CD14-positive monocyte (primary cell): ENCODE results near the gene NIF3L1. TPM values are rescaled to one million over a fixed set of nuclear protein-coding genes. Genes with fewer than 3 reads are reported as not detected.

Source experiments
- DNase-seq, 3 donors: peaks; one replicate each; pipeline ENCODE4 v3.0.0-alpha.2; 2011 to 2022
- H2AFZ ChIP-seq: 2 replicates; pipeline ENCODE4 v1.6.0; 2012; ENCODE audit warnings: mild to moderate bottlenecking, low read depth, low read length, inconsistent platforms; ENCODE audit not compliant: insufficient read depth, poor library complexity, severe bottlenecking
- H3K27ac ChIP-seq, 2 donors: 1 replicate in 1 of 2; 2 replicates in 1 of 2; pipeline ENCODE4 v1.5.1; 2012 to 2013; ENCODE audit warnings: low read length in 2 of 2, control low read depth in 1 of 2, inconsistent platforms in 1 of 2, low read depth in 1 of 2, mild to moderate bottlenecking in 1 of 2
- H3K27me3 ChIP-seq, 2 donors: one replicate each; pipeline versions ENCODE4 v1.6.0 to v1.6.1; 2011 to 2013; ENCODE audit warnings: low read length in 2 of 2; ENCODE audit not compliant: control insufficient read depth in 2 of 2, insufficient read depth in 2 of 2
- H3K36me3 ChIP-seq, 2 donors: replicated peaks in 1 of 2; 1 replicate in 1 of 2; 2 replicates in 1 of 2; pipeline versions ENCODE4 v1.5.1 to v1.6.1; 2012 to 2013; ENCODE audit warnings: low read length in 2 of 2, control low read depth in 1 of 2, inconsistent platforms in 1 of 2, mild to moderate bottlenecking in 1 of 2; ENCODE audit not compliant: insufficient read depth in 2 of 2, control insufficient read depth in 1 of 2
- H3K4me1 ChIP-seq, 2 donors: 1 replicate in 1 of 2; 2 replicates in 1 of 2; pipeline versions ENCODE4 v1.5.1 to v1.6.1; 2012 to 2013; ENCODE audit warnings: low read length in 2 of 2, control low read depth in 1 of 2, inconsistent platforms in 1 of 2, mild to moderate bottlenecking in 1 of 2, moderate library complexity in 1 of 2; ENCODE audit not compliant: insufficient read depth in 2 of 2, control insufficient read depth in 1 of 2
- H3K4me2 ChIP-seq: replicated peaks from 2 replicates; pipeline ENCODE3; 2012; ENCODE audit warnings: low read length, moderate library complexity, mild to moderate bottlenecking; ENCODE audit not compliant: poor library complexity, severe bottlenecking; ENCODE audit errors: extremely low read depth
- H3K4me3 ChIP-seq, 3 experiments: fragments of 200-600 bp in 1 of 3; sonication (generic) in 1 of 3; replicated peaks in 1 of 3; 1 replicate in 2 of 3; 2 replicates in 1 of 3; pipeline ENCODE4 v1.5.1; 2011 to 2013; ENCODE audit warnings: low read length in 3 of 3, mild to moderate bottlenecking in 3 of 3, control low read depth in 2 of 3, low read depth in 2 of 3, inconsistent platforms in 1 of 3, moderate library complexity in 1 of 3
- H3K79me2 ChIP-seq: 2 replicates; pipeline ENCODE4 v1.6.0; 2012; ENCODE audit warnings: mild to moderate bottlenecking, control low read depth, inconsistent platforms, low read length, moderate library complexity; ENCODE audit not compliant: insufficient read depth
- H3K9ac ChIP-seq: 2 replicates; pipeline ENCODE4 v1.6.0; 2017; ENCODE audit warnings: low read length, mild to moderate bottlenecking; ENCODE audit not compliant: insufficient read depth, poor library complexity, severe bottlenecking
- H3K9me3 ChIP-seq, 2 donors: replicated peaks in 1 of 2; 1 replicate in 1 of 2; 2 replicates in 1 of 2; pipeline versions ENCODE4 v1.5.1 to v1.6.1; 2012 to 2013; ENCODE audit warnings: low read length in 2 of 2, control low read depth in 1 of 2; ENCODE audit not compliant: control insufficient read depth in 1 of 2, insufficient read depth in 1 of 2
- H4K20me1 ChIP-seq: 2 replicates; pipeline ENCODE4 v1.6.0; 2012; ENCODE audit warnings: mild to moderate bottlenecking, low read length, control low read depth, moderate library complexity; ENCODE audit not compliant: insufficient read depth
- H3K27ac Mint-ChIP-seq, 7 donors: one replicate each; pipeline ENCODE4 v1.8.0; 2020; ENCODE audit warnings: mild to moderate bottlenecking in 7 of 7, mixed read lengths in 7 of 7, moderate library complexity in 6 of 7, inconsistent platforms in 2 of 7
- H3K27me3 Mint-ChIP-seq, 3 donors: one replicate each; pipeline ENCODE4 v1.8.0; 2021 to 2022; ENCODE audit warnings: low read depth in 3 of 3, mild to moderate bottlenecking in 3 of 3, mixed read lengths in 3 of 3, moderate library complexity in 3 of 3, inconsistent platforms in 1 of 3
- H3K36me3 Mint-ChIP-seq, 2 donors: one replicate each; pipeline ENCODE4 v1.8.0; 2020; ENCODE audit warnings: mixed read lengths in 2 of 2, inconsistent platforms in 1 of 2, mild to moderate bottlenecking in 1 of 2
- H3K4me1 Mint-ChIP-seq: one replicate; pipeline ENCODE4 v1.8.0; 2020; ENCODE audit warnings: mild to moderate bottlenecking, mixed read lengths
- H3K4me3 Mint-ChIP-seq, 2 donors: one replicate each; pipeline ENCODE4 v1.8.0; 2020; ENCODE audit warnings: mild to moderate bottlenecking in 2 of 2, mixed read lengths in 2 of 2, moderate library complexity in 1 of 2
- H3K9me3 Mint-ChIP-seq, 7 donors: one replicate each; pipeline ENCODE4 v1.8.0; 2020 to 2022; ENCODE audit warnings: mixed read lengths in 7 of 7, mild to moderate bottlenecking in 6 of 7, moderate library complexity in 6 of 7, inconsistent platforms in 2 of 7
- CTCF ChIP-seq: fragments of 200-600 bp; IDR thresholded peaks from one replicate; pipeline ENCODE4 v1.8.0; 2022; ENCODE audit warnings: antibody characterized with exemption, mild to moderate bottlenecking
- WGBS: methylation state at CpG from one replicate; pipeline ENCODE4 v1.1.5; 2013; ENCODE audit warnings: missing lambda C conversion rate; ENCODE audit not compliant: insufficient coverage; 5-methylcytosine and 5-hydroxymethylcytosine counted together
- intact Hi-C, 2 donors: fragments of 100-400 bp; cut with micrococcal nuclease; formaldehyde crosslinking; loops; one replicate each; pipeline versions ENCODE4 v1.15.0 to v1.15.1; 2023
- polyA plus RNA-seq, 3 donors: library from polyadenylated mRNA; depleted of rRNA in 1 of 3; unstranded in 2 of 3; stranded (reverse) in 1 of 3; fragments of 300-500 nt in 2 of 3; fragments of >200 nt in 1 of 3; fragmentation: Illumina TruSeq in 2 of 3; gene quantifications; 1 replicate in 2 of 3; 2 replicates in 1 of 3; pipeline ENCODE4 v1.2.3, GENCODE V29; 2012 to 2021

NIF3L1 gene
- polyA plus RNA-seq, 3 donors = 16.2 to 18.0 (median 16.9) TPM

GRCh38 chr2:200856806-200857205 is 32.4 kb upstream of the NIF3L1 start:
- Histone ChIP-seq H3K79me2 (peaks cover 77% of the 10 kb centered on the region), H3K27me3 (no peaks in the 10 kb centered on the region), H3K4me2 (no peak overlapping the region), H3K36me3 (peaks cover 93 to 98% of the 10 kb centered on the region in 2 donors), H3K9ac (no peak overlapping the region), H3K27ac (no peak overlapping the region), H3K4me3 (no peak overlapping the region), H3K9me3 (no peaks in the 10 kb centered on the region), H3K4me1 (peaks cover 18 to 24% of the 10 kb centered on the region in 2 donors), H2AFZ (no peak overlapping the region), H4K20me1 (peaks cover 100% of the 10 kb centered on the region)
- no CpG with 5 or more reads among the region's 8 CpGs for WGBS
- H3K4me3 Mint-ChIP-seq = no peak overlapping the region
- intact Hi-C loops = no loop called here
- peaks cover 19% of the 10 kb centered on the region for H3K4me1 Mint-ChIP-seq
- H3K27me3 Mint-ChIP-seq = no peaks in the 10 kb centered on the region
- DNase-seq = no peak
- peaks cover 83 to 97% of the 10 kb centered on the region in 2 donors for H3K36me3 Mint-ChIP-seq
- TF ChIP-seq CTCF = no peak
- peak overlapping the region in 4 of 7 donors; percentile 43 to 63 (median 59) for H3K27ac Mint-ChIP-seq
- H3K9me3 Mint-ChIP-seq = peaks cover 0 to 2% (median 0%) of the 10 kb centered on the region in 7 donors

- H3K9ac ChIP-seq = no peak overlapping the region
- Mint-ChIP-seq H3K27me3 (no peaks in the 10 kb centered on the region), H3K4me3 (peak overlapping the region in 1 of 2 donors; percentile 58), H3K36me3 (peaks cover 56 to 70% of the 10 kb centered on the region in 2 donors), H3K9me3 (peaks cover 0 to 1% (median 0%) of the 10 kb centered on the region in 7 donors), H3K4me1 (peaks cover 29% of the 10 kb centered on the region), H3K27ac (peak overlapping the region; percentile 63 to 99 (median 79))
- peak overlapping the region in 1 of 2 donors; percentile 100 for H3K27ac ChIP-seq
- no peak for TF ChIP-seq CTCF
- H4K20me1 ChIP-seq = peaks cover 89% of the 10 kb centered on the region
- no peak overlapping the region for H2AFZ ChIP-seq
- intact Hi-C loops = loop anchor here (5.0 to 10.0 kb wide), 3 partner anchors 48 to 225 kb away; partner anchors contain the start of gene BZW1 (in 2 of the 2)
- H3K4me3 ChIP-seq = peak overlapping the region in 1 of 3 experiments; percentile 88
- peaks cover 27 to 38% of the 10 kb centered on the region in 2 donors for H3K4me1 ChIP-seq
- DNase-seq = peak in 1 of 3 donors; percentile 30
- peaks cover 96% of the 10 kb centered on the region for H3K79me2 ChIP-seq
- peaks cover 59 to 63% of the 10 kb centered on the region in 2 donors for H3K36me3 ChIP-seq
- peak overlapping the region; percentile 82 for H3K4me2 ChIP-seq
- H3K9me3 ChIP-seq = no peaks in the 10 kb centered on the region
- 42% methylated on average over 2 of the region's 12 CpGs for WGBS
- no peaks in the 10 kb centered on the region for H3K27me3 ChIP-seq
Observed at GRCh38 chr2:200860092-200860795, 28.9 kb upstream of the NIF3L1 start.
